ENCODE results near the gene JMJD1C. TPM values are rescaled to one million over a fixed set of nuclear protein-coding genes. Genes with fewer than 3 reads are reported as not detected.

The JMJD1C gene
- total RNA-seq, 2 donors from 2014 or later: 68.7 to 74.5 TPM

- Mint-ChIP-seq H3K4me1 (peaks cover 32% of the 10 kb centered on the region), H3K4me3 (peak overlapping the region; percentile 60), H3K36me3 (ENCODE audit: low read depth) (peaks cover 86% of the 10 kb centered on the region), H3K27ac (peak overlapping the region; percentile 22), H3K27me3 (no peaks in the 10 kb centered on the region), H3K9me3 (no peaks in the 10 kb centered on the region)
- no peak for ATAC-seq (replicated peaks)
Measured at GRCh38 chr10:63205421-63205820, 260.4 kb downstream of the JMJD1C start.

- H3K4me1 Mint-ChIP-seq: peaks cover 33% of the 10 kb centered on the region
- peak overlapping the region; percentile 60 for H3K4me3 Mint-ChIP-seq
- peak; percentile 25 for ATAC-seq (replicated peaks)
- H3K27ac Mint-ChIP-seq: peak overlapping the region; percentile 22
- no peaks in the 10 kb centered on the region for H3K9me3 Mint-ChIP-seq
- H3K27me3 Mint-ChIP-seq: no peaks in the 10 kb centered on the region
- H3K36me3 Mint-ChIP-seq (ENCODE audit: low read depth): peaks cover 84% of the 10 kb centered on the region
Measured at GRCh38 chr10:63204667-63205391, 260.9 kb downstream of the JMJD1C start.

DNA sequence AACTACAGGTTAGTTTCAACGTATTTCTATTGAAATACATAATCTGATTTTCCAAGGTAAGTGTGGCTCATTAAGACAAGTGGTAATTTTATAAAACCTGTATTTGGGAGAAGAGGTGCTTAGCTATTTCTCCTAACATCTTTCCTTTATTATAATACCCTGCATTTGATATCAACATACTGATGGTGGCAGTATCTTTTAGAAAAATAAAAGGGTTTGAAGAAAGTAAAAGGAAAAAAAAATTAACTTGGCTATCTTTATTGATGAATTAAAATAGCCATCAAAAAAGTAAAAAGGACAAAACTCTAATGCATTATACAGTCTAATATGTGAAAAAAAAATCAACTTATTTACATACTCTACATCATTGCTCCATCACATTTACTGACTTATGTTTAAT is 264.7 kb downstream of the JMJD1C start:
- no peak for ATAC-seq (replicated peaks)
- Mint-ChIP-seq H3K27ac (no peak overlapping the region), H3K4me3 (no peak overlapping the region), H3K36me3 (ENCODE audit: low read depth) (peaks cover 87% of the 10 kb centered on the region), H3K4me1 (peaks cover 15% of the 10 kb centered on the region), H3K27me3 (no peaks in the 10 kb centered on the region), H3K9me3 (no peaks in the 10 kb centered on the region)

GRCh38 chr10:63200431-63200830 is 265.3 kb downstream of the JMJD1C start:
- no peak for ATAC-seq (replicated peaks)
- H3K9me3 Mint-ChIP-seq: no peaks in the 10 kb centered on the region
- peaks cover 87% of the 10 kb centered on the region for H3K36me3 Mint-ChIP-seq (ENCODE audit: low read depth)
- H3K27me3 Mint-ChIP-seq: no peaks in the 10 kb centered on the region
- no peak overlapping the region for H3K4me3 Mint-ChIP-seq
- H3K27ac Mint-ChIP-seq: no peak overlapping the region
- peaks cover 15% of the 10 kb centered on the region for H3K4me1 Mint-ChIP-seq

- Mint-ChIP-seq H3K27ac (no peak overlapping the region), H3K4me1 (peaks cover 9% of the 10 kb centered on the region), H3K4me3 (no peak overlapping the region), H3K9me3 (no peaks in the 10 kb centered on the region), H3K27me3 (no peaks in the 10 kb centered on the region), H3K36me3 (ENCODE audit: low read depth) (peaks cover 87% of the 10 kb centered on the region)
- ATAC-seq (replicated peaks): no peak
Measured at GRCh38 chr10:63199716-63200115, 266.1 kb downstream of the JMJD1C start.

- ATAC-seq (replicated peaks): no peak
- H3K27ac Mint-ChIP-seq: peak overlapping the region; percentile 49
- H3K4me1 Mint-ChIP-seq: peaks cover 4% of the 10 kb centered on the region
- H3K9me3 Mint-ChIP-seq: no peaks in the 10 kb centered on the region
- no peaks in the 10 kb centered on the region for H3K27me3 Mint-ChIP-seq
- H3K4me3 Mint-ChIP-seq: no peak overlapping the region
- peaks cover 97% of the 10 kb centered on the region for H3K36me3 Mint-ChIP-seq (ENCODE audit: low read depth)
Measured at GRCh38 chr10:63197344-63198092, 268.3 kb downstream of the JMJD1C start.

DNA sequence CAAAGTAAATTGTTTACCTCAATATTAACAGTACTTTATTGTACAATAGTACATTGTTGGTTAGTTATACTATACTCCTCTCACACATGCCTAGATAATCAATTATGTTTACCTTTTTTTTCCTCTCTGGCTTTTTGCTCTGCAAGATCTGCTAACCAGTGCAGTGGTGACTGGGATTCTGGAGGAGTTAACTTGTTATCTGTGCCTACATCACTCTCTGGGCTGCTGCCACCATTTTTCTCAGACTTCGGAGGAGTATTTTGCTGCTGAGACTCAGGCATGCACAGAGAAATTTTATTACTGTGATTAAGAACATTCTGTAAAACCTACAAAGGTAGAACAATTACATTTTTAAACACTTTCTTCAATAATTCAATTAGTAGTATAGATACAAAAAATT is 273.0 kb downstream of the JMJD1C start:
- Mint-ChIP-seq H3K27ac (no peak overlapping the region), H3K4me3 (no peak overlapping the region), H3K9me3 (no peaks in the 10 kb centered on the region), H3K27me3 (no peaks in the 10 kb centered on the region), H3K4me1 (no peaks in the 10 kb centered on the region), H3K36me3 (ENCODE audit: low read depth) (peaks cover 99% of the 10 kb centered on the region)
- ATAC-seq (replicated peaks): no peak

GRCh38 chr10:63175534-63175933 is 290.2 kb downstream of the JMJD1C start:
- no peaks in the 10 kb centered on the region for H3K9me3 Mint-ChIP-seq
- no peak overlapping the region for H3K4me3 Mint-ChIP-seq
- ATAC-seq (replicated peaks): no peak
- no peaks in the 10 kb centered on the region for H3K27me3 Mint-ChIP-seq
- no peak overlapping the region for H3K27ac Mint-ChIP-seq
- H3K4me1 Mint-ChIP-seq: peaks cover 48% of the 10 kb centered on the region
- H3K36me3 Mint-ChIP-seq (ENCODE audit: low read depth): peaks cover 97% of the 10 kb centered on the region

DNA sequence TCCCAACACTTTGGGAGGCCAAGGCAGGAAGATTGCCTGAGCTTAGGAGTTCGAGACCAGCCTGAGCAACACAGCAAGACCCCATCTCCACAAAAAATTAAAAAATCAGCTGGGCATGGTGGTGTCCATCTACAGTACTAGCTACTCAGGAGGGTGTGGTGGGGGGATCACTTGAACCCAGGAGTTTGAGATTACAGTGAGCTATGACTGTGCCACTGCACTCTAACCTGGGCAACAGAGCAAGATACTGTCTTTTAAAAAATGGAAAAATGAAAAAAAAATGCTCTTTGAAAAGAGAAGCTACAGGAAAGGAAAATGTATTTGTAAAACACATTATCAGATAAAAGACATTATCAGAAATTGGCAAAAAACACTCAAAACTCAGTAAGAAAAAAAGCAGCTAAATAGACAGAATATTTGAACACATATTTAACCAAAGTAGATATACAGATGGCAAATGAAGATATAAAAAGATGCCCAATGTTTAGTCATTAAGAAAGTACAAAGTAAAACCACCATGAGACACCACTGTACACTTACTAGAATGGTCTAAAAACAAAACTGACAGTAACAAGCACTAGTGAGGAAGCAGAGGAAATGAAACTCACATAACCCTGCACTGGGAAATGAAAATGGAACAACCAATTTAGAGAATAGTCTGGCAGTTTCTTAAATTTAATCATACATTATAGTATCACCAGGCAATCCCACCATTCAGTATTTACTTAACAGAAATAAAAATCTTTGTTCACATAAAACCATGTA is 292.1 kb downstream of the JMJD1C start:
- Mint-ChIP-seq H3K27ac (peak overlapping the region; percentile 69), H3K9me3 (no peaks in the 10 kb centered on the region), H3K4me3 (peak overlapping the region; percentile 63), H3K4me1 (peaks cover 59% of the 10 kb centered on the region), H3K36me3 (ENCODE audit: low read depth) (peaks cover 98% of the 10 kb centered on the region), H3K27me3 (no peaks in the 10 kb centered on the region)
- peak; percentile 96 for ATAC-seq (replicated peaks)

GRCh38 chr10:63171926-63172325 is 293.9 kb downstream of the JMJD1C start:
- peak overlapping the region; percentile 78 for H3K27ac Mint-ChIP-seq
- peaks cover 46% of the 10 kb centered on the region for H3K4me1 Mint-ChIP-seq
- no peaks in the 10 kb centered on the region for H3K27me3 Mint-ChIP-seq
- peaks cover 95% of the 10 kb centered on the region for H3K36me3 Mint-ChIP-seq (ENCODE audit: low read depth)
- H3K4me3 Mint-ChIP-seq: peak overlapping the region; percentile 63
- H3K9me3 Mint-ChIP-seq: no peaks in the 10 kb centered on the region
- no peak for ATAC-seq (replicated peaks)

GRCh38 chr10:63171255-63171855 is 294.4 kb downstream of the JMJD1C start:
- Mint-ChIP-seq H3K27ac (peak overlapping the region; percentile 78), H3K4me1 (peaks cover 46% of the 10 kb centered on the region), H3K4me3 (peak overlapping the region; percentile 19), H3K9me3 (no peaks in the 10 kb centered on the region), H3K27me3 (no peaks in the 10 kb centered on the region), H3K36me3 (ENCODE audit: low read depth) (peaks cover 95% of the 10 kb centered on the region)
- peak; percentile 11 for ATAC-seq (replicated peaks)

- Mint-ChIP-seq H3K36me3 (ENCODE audit: low read depth) (peaks cover 93% of the 10 kb centered on the region), H3K27me3 (no peaks in the 10 kb centered on the region), H3K4me1 (peaks cover 46% of the 10 kb centered on the region), H3K9me3 (no peaks in the 10 kb centered on the region), H3K4me3 (no peak overlapping the region), H3K27ac (peak overlapping the region; percentile 76)
- no peak for ATAC-seq (replicated peaks)
Measured at GRCh38 chr10:63169624-63170023, 296.2 kb downstream of the JMJD1C start.

DNA sequence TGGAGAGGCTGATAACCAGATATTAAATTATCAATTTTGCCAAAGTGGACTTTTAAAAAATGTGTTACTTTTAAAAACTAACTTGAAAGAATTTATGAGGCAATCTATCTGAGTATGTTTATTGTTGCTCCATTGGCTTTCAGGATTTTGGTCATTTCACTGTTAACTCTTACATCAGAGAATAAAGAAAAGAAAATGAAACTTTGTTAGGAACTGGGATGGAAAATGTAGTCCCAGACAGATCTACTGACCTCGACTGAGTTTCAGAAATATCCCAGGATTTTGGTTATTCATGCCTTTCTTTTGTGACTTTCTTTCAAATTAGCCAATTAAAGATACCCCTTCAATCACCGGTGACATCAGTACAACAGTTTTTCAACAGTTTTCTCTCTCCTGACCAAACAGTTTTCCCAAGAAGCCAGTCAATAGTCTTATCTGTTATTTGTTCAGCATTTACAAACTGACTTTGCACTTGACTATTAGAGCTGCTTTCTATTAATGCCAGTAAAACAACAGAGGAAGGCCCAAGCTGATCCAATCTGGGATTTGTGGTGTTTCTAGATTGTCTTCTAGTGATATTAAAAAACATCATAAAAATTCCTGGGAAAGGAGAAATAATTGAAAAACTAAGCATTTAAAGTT is 296.8 kb downstream of the JMJD1C start:
- Mint-ChIP-seq H3K4me1 (peaks cover 41% of the 10 kb centered on the region), H3K9me3 (no peaks in the 10 kb centered on the region), H3K27ac (peak overlapping the region; percentile 76), H3K27me3 (no peaks in the 10 kb centered on the region), H3K36me3 (ENCODE audit: low read depth) (peaks cover 91% of the 10 kb centered on the region), H3K4me3 (no peak overlapping the region)
- no peak for ATAC-seq (replicated peaks)

- Mint-ChIP-seq H3K27ac (no peak overlapping the region), H3K9me3 (no peaks in the 10 kb centered on the region), H3K36me3 (ENCODE audit: low read depth) (peaks cover 72% of the 10 kb centered on the region), H3K4me1 (peaks cover 24% of the 10 kb centered on the region), H3K4me3 (no peak overlapping the region), H3K27me3 (no peaks in the 10 kb centered on the region)
- ATAC-seq (replicated peaks): peak; percentile 53
Measured at GRCh38 chr10:63166742-63167258, 299.0 kb downstream of the JMJD1C start.

Measured in activated T-helper 17 cell treated with anti-CD3 and anti-CD28 coated beads, Interleukin-2, amount 50 U/mL, for 72 hours (primary cell).